Body of pancreas (tissue), 4 donors: ENCODE results near the gene SUGCT.

ENCODE experiments used
- CTCF ChIP-seq, 7 experiments: fragments of 450-650 bp in 4 of 7; fragments of 200-600 bp in 3 of 7; sonication (generic) in 3 of 7; IDR thresholded peaks; one replicate each; pipeline ENCODE4 v1.5.1; 2016 to 2019; ENCODE audit warnings: antibody characterized with exemption in 7 of 7
- POLR2A ChIP-seq, 3 donors: fragments of 450-650 bp; IDR thresholded peaks; one replicate each; pipeline ENCODE4 v1.6.1; 2016; ENCODE audit warnings: antibody characterized with exemption in 3 of 3, mild to moderate bottlenecking in 2 of 3

- no peak for TF ChIP-seq CTCF (IDR thresholded peaks at IDR 0.05)
- no peak for TF ChIP-seq POLR2A (IDR thresholded peaks at IDR 0.05)
Observed at GRCh38 chr7:40475681-40475982, 340.8 kb downstream of the SUGCT start.
